Effector CD8-positive, alpha-beta T cell (primary cell): Measurements from ENCODE around the gene IFITM2.

Source experiments
- DNase-seq: peaks from one replicate; lab custom pipeline; 2025; lab: John Stamatoyannopoulos, UW

IFITM2 gene

GRCh38 chr11:293271-293851 lies 14.3 kb upstream of the IFITM2 start:
- DNase-seq: no peak

GRCh38 chr11:293852-294661 lies 13.6 kb upstream of the IFITM2 start:
- DNase-seq: no peak

- DNase-seq: no peak
These were observed 12.8 kb upstream of the IFITM2 start for GRCh38 chr11:294780-295179.

- no peak for DNase-seq
These were observed 12.1 kb upstream of the IFITM2 start for GRCh38 chr11:295351-296170.

- DNase-seq: no peak
These were observed 11.2 kb upstream of the IFITM2 start for GRCh38 chr11:296171-297050.

GRCh38 chr11:297051-297585 lies 10.5 kb upstream of the IFITM2 start:
- DNase-seq: no peak

- DNase-seq: no peak
These were observed 9.8 kb upstream of the IFITM2 start for GRCh38 chr11:297586-298405.

- DNase-seq: no peak
These were observed 9.1 kb upstream of the IFITM2 start for GRCh38 chr11:298406-299065.

- no peak for DNase-seq
These were observed 8.3 kb upstream of the IFITM2 start, which contains the start of gene IFITM5 for GRCh38 chr11:299081-299891. Gene IFITM5 (minus strand): TSS chr11:299526. CDS start chr11:299490, 36 bp downstream.

GRCh38 chr11:299951-300735 lies 7.5 kb upstream of the IFITM2 start:
- no peak for DNase-seq

GRCh38 chr11:303363-303762 lies 4.3 kb upstream of the IFITM2 start:
- no peak for DNase-seq

- DNase-seq: no peak
These were observed 3.5 kb upstream of the IFITM2 start for GRCh38 chr11:304061-304506.

GRCh38 chr11:304915-305843 lies 2.4 kb upstream of the IFITM2 start:
- peak; percentile 53 for DNase-seq

- DNase-seq: no peak
These were observed 1.8 kb upstream of the IFITM2 start for GRCh38 chr11:305844-306211.

- DNase-seq: no peak
These were observed 808 bp upstream of the IFITM2 start for GRCh38 chr11:306645-307371.
